ENCODE measurements around the gene ATXN10.

- TF ChIP-seq CTCF (IDR thresholded peaks at IDR 0.05) (no peak), EP300 (IDR thresholded peaks at IDR 0.05) (no peak)
These were observed 197.8 kb downstream of the ATXN10 start for GRCh38 chr22:45869340-45869847.

All from gastroesophageal sphincter (tissue), 3 donors.